ENCODE results near the gene DDX54.

The DDX54 gene

DNA sequence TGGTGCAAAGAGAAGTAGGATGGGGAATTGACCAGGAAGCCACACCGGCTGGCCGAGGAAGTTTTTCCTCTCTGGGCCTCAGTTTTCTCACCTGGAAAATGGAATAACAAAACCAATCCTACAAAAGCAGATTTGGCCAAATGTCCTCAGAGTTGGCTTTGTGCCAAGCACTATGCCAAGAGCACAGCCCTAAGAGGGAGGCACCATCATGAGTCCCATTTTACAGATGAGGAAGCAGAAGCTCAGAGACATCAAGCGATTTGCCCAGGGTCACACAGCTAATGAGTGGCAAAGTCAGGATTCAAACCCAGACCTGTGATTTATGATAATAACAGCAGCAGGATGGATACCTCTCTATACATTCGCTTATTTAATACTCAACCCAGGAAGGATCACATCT, 77.0 kb downstream of the DDX54 start:
- H3K4me3 ChIP-seq (ENCODE audit: control insufficient read depth, low read depth, low read length), result no peak overlapping the region
- TF ChIP-seq CTCF (conservative IDR thresholded peaks at IDR 0.05; ENCODE audit: control insufficient read depth, insufficient read depth, low read depth, low read length), result no peak
- DNase-seq (ENCODE audit: low read depth), result no peak

All from fibroblast of mammary gland (primary cell).